K562 (cell line): ENCODE data around the gene C15orf61.

Experiments
- CTCF ChIP-seq, 3 experiments: IDR thresholded peaks in 2 of 3; conservative IDR thresholded peaks in 1 of 3; 2 replicates each; pipeline ENCODE4 v1.5.1; 2011 to 2012; ENCODE audit warnings: low read length in 3 of 3, mild to moderate bottlenecking in 3 of 3, control low read depth in 2 of 3, improper control_type of control experiment in 1 of 3, inconsistent platforms in 1 of 3, low read depth in 1 of 3, mixed read lengths in 1 of 3, moderate library complexity in 1 of 3; ENCODE audit not compliant: insufficient read depth in 2 of 3
- ELF1 ChIP-seq: fragments of 200-800 bp; sonication (Bioruptor generic); IDR thresholded peaks from 2 replicates; pipeline ENCODE4 v1.6.1; 2016; ENCODE audit warnings: missing genetic modification characterization, missing compliant biosample characterization
- JUND ChIP-seq, 2 experiments: IDR thresholded peaks; 2 replicates in 1 of 2; 3 replicates in 1 of 2; pipeline ENCODE4 v1.6.1; 2011; ENCODE audit warnings: borderline replicate concordance in 2 of 2, low read depth in 2 of 2, low read length in 2 of 2, improper control_type of control experiment in 1 of 2, missing biosample characterization in 1 of 2, missing genetic modification characterization in 1 of 2, missing genetic modification reagents in 1 of 2
- POLR2A ChIP-seq: fragments of 450-650 bp; conservative IDR thresholded peaks from 2 replicates; pipeline ENCODE4 v1.6.1; 2016
- REST ChIP-seq, 2 experiments: fragments of 450-650 bp; formaldehyde crosslinking in 1 of 2; IDR thresholded peaks; 2 replicates each; pipeline versions ENCODE4 v1.4.0 to v1.6.1; 2014 to 2020; ENCODE audit warnings: mild to moderate bottlenecking in 2 of 2, borderline replicate concordance in 1 of 2, low read depth in 1 of 2
- SMARCA5 ChIP-seq: fragments of 450-650 bp; IDR thresholded peaks from 2 replicates; pipeline ENCODE4 v1.6.1; 2016
- SMARCB1 ChIP-seq: IDR thresholded peaks from 2 replicates; pipeline ENCODE4 v1.6.1; 2011; ENCODE audit warnings: improper control_type of control experiment, low read depth; ENCODE audit not compliant: insufficient read length
- SP1 ChIP-seq: sonication (generic); formaldehyde crosslinking; IDR thresholded peaks from 2 replicates; pipeline ENCODE4 v1.8.1; 2022; ENCODE audit warnings: mild to moderate bottlenecking, missing genetic modification reagents
- USF1 ChIP-seq: sonication (generic); formaldehyde crosslinking; IDR thresholded peaks from 2 replicates; pipeline ENCODE4 v1.9.0; 2022; ENCODE audit warnings: mild to moderate bottlenecking, missing genetic modification reagents
- ZBTB11 ChIP-seq, 3 experiments: fragments of 200-800 bp in 1 of 3; fragments of 250-450 bp in 1 of 3; fragments of 450-650 bp in 1 of 3; sonication (Bioruptor Pico) in 1 of 3; sonication (Bioruptor generic) in 1 of 3; formaldehyde crosslinking in 1 of 3; IDR thresholded peaks; 2 replicates each; pipeline versions ENCODE4 v1.6.1 to v1.8.0; 2016 to 2022; ENCODE audit warnings: mild to moderate bottlenecking in 2 of 3, missing genetic modification characterization in 2 of 3, missing compliant biosample characterization in 1 of 3, moderate library complexity in 1 of 3
- ZEB2 ChIP-seq: fragments of 450-650 bp; IDR thresholded peaks from 2 replicates; pipeline ENCODE4 v1.6.1; 2016
- ZNF146 ChIP-seq: IDR thresholded peaks from one replicate; pipeline ENCODE4 v1.6.1; 2018; ENCODE audit warnings: missing compliant biosample characterization; ENCODE audit not compliant: unreplicated experiment
- ZNF253 ChIP-seq: fragments of 250-450 bp; sonication (Bioruptor Pico); conservative IDR thresholded peaks from 2 replicates; pipeline ENCODE4 v1.6.1; 2021; ENCODE audit warnings: mild to moderate bottlenecking

GRCh38 chr15:67515557-67515956 lies 5.4 kb upstream of the C15orf61 start:
- TF ChIP-seq ZBTB11 (CRISPR knock-in tag; IDR thresholded peaks at IDR 0.05) (no peak), CTCF (IDR thresholded peaks at IDR 0.05 in 2 of 3, conservative IDR thresholded peaks at IDR 0.05 in 1 of 3; ENCODE audit: insufficient read depth in 2 of 3, low read depth in 1 of 3, low read length in 3 of 3) (no peak), POLR2A (no peak), ZEB2 (no peak), SMARCA5 (no peak), USF1 (CRISPR knock-in tag) (no peak), SP1 (no peak), REST (IDR thresholded peaks at IDR 0.05; ENCODE audit: borderline replicate concordance) (no peak), REST (CRISPR knock-in tag; IDR thresholded peaks at IDR 0.05; ENCODE audit: low read depth) (no peak), ZNF253 (CRISPR knock-in tag) (no peak), ELF1 (tag) (no peak), JUND (IDR thresholded peaks at IDR 0.05; ENCODE audit: borderline replicate concordance, low read depth, low read length) (no peak), JUND (tag; IDR thresholded peaks at IDR 0.05; ENCODE audit: borderline replicate concordance, low read depth, low read length) (no peak), SMARCB1 (no peak), ZNF146 (CRISPR knock-in tag) (no peak)
